Thymus (tissue), 11 donors: ENCODE results near the gene HMOX1. TPM values are rescaled to one million over a fixed set of nuclear protein-coding genes. Genes with fewer than 3 reads are reported as not detected.
A peak's percentile ranks its signal among the peaks of the same experiment; 100 is the strongest.

Experiments
- DNase-seq, 9 donors: peaks; one replicate each; pipeline ENCODE4 v3.0.0-alpha.2; 2013; ENCODE audit warnings: low spot score in 9 of 9, low read depth in 6 of 9, missing footprints in 1 of 9
- H3K27ac ChIP-seq, 2 donors: one replicate each; pipeline ENCODE4 v1.5.1; 2013; ENCODE audit warnings: control low read depth in 1 of 2, low read depth in 1 of 2, low read length in 1 of 2, mild to moderate bottlenecking in 1 of 2, moderate library complexity in 1 of 2
- H3K27me3 ChIP-seq, 2 donors: one replicate each; pipeline ENCODE4 v1.5.1; 2013; ENCODE audit warnings: low read length in 1 of 2; ENCODE audit not compliant: control insufficient read depth in 2 of 2, insufficient read depth in 1 of 2
- H3K36me3 ChIP-seq, 2 donors: one replicate each; pipeline ENCODE4 v1.5.1; 2013; ENCODE audit warnings: low read length in 1 of 2, mild to moderate bottlenecking in 1 of 2, moderate library complexity in 1 of 2; ENCODE audit not compliant: control insufficient read depth in 2 of 2, insufficient read depth in 2 of 2
- H3K4me1 ChIP-seq, 2 donors: one replicate each; pipeline ENCODE4 v1.5.1; 2013; ENCODE audit warnings: low read length in 2 of 2; ENCODE audit not compliant: control insufficient read depth in 2 of 2, insufficient read depth in 2 of 2
- H3K4me3 ChIP-seq, 2 donors: one replicate each; pipeline ENCODE4 v1.5.1; 2013; ENCODE audit warnings: low read length in 2 of 2, control low read depth in 1 of 2, mild to moderate bottlenecking in 1 of 2
- H3K9me3 ChIP-seq, 2 donors: one replicate each; pipeline ENCODE4 v1.5.1; 2013; ENCODE audit warnings: low read length in 1 of 2, mild to moderate bottlenecking in 1 of 2; ENCODE audit not compliant: control insufficient read depth in 2 of 2, insufficient read depth in 1 of 2
- WGBS: extraction: QIAGEN DNeasy Blood & Tissue Kit; methylation state at CpG from one replicate; pipeline ENCODE4 v1.1.7; 2013; 5-methylcytosine and 5-hydroxymethylcytosine counted together
- polyA plus RNA-seq: library from polyadenylated mRNA; stranded (reverse); fragments of 200-250 nt; gene quantifications from one replicate; pipeline ENCODE4 v1.2.3, GENCODE V29; 2013
- total RNA-seq: library from RNA; stranded (reverse); fragments of 120-200 nt; gene quantifications from one replicate; pipeline ENCODE4 v1.2.4, GENCODE V29; 2013
- donor health status: healthy.

The HMOX1 gene
- total and polyA plus RNA-seq, 2 donors: 32.2 to 119 TPM

GRCh38 chr22:35397095-35397904 is 16.4 kb downstream of the HMOX1 start:
- no peaks in the 10 kb centered on the region for H3K27me3 ChIP-seq
- peaks cover under 1 to 6% of the 10 kb centered on the region in 2 donors for H3K36me3 ChIP-seq
- no peaks in the 10 kb centered on the region for H3K9me3 ChIP-seq
- DNase-seq: no peak
- no peak overlapping the region for H3K4me3 ChIP-seq
- WGBS: 93% methylated on average over 13 of the region's 13 CpGs
- peaks cover 16 to 19% of the 10 kb centered on the region in 2 donors for H3K4me1 ChIP-seq
- no peak overlapping the region for H3K27ac ChIP-seq

- 98% methylated on average over 4 of the region's 4 CpGs for WGBS
- peaks cover 16 to 27% of the 10 kb centered on the region in 2 donors for H3K4me1 ChIP-seq
Measured at GRCh38 chr22:35398591-35398973, 17.7 kb downstream of the HMOX1 start.

GRCh38 chr22:35399114-35399677 is 18.3 kb downstream of the HMOX1 start:
- no peaks in the 10 kb centered on the region for H3K27me3 ChIP-seq
- H3K36me3 ChIP-seq: peaks cover 12 to 24% of the 10 kb centered on the region in 2 donors
- peak overlapping the region; percentile 94 to 97 for H3K4me3 ChIP-seq
- H3K9me3 ChIP-seq: no peaks in the 10 kb centered on the region
- 84% methylated on average over 24 of the region's 24 CpGs for WGBS
- peaks cover 16 to 27% of the 10 kb centered on the region in 2 donors for H3K4me1 ChIP-seq
- DNase-seq: peak in 1 of 9 donors; percentile 27
- H3K27ac ChIP-seq: peak overlapping the region; percentile 74 to 88

More at GRCh38 chr22:35398591-35398973, 17.7 kb downstream of the HMOX1 start:
- H3K9me3 ChIP-seq: no peaks in the 10 kb centered on the region
- peaks cover 11 to 18% of the 10 kb centered on the region in 2 donors for H3K36me3 ChIP-seq
- no peak overlapping the region for H3K4me3 ChIP-seq
- no peaks in the 10 kb centered on the region for H3K27me3 ChIP-seq
- no peak for DNase-seq
- H3K27ac ChIP-seq: no peak overlapping the region

GRCh38 chr22:35399678-35400500 is 19.0 kb downstream of the HMOX1 start, which contains the start of gene MCM5:
TSS of gene MCM5 (plus strand) at chr22:35400140. CDS start at chr22:35400439, 299 bp downstream.
- H3K4me3 ChIP-seq: peak within 1 kb of the TSS; percentile 94 to 97
- H3K36me3 ChIP-seq: peaks cover 18 to 30% of the 10 kb centered on the region in 2 donors
- no peaks in the 10 kb centered on the region for H3K9me3 ChIP-seq
- DNase-seq: peak; percentile 94 to 99 (median 97)
- WGBS: 2% methylated on average over 64 of the region's 64 CpGs
- no peaks in the 10 kb centered on the region for H3K27me3 ChIP-seq
- peaks cover 16 to 27% of the 10 kb centered on the region in 2 donors for H3K4me1 ChIP-seq
- peak within 1 kb of the TSS; percentile 74 to 88 for H3K27ac ChIP-seq

GRCh38 chr22:35400501-35400790 is 19.6 kb downstream of the HMOX1 start:
- Histone ChIP-seq H3K9me3 (no peaks in the 10 kb centered on the region), H3K4me3 (peak overlapping the region; percentile 94 to 97), H3K4me1 (peaks cover 16 to 27% of the 10 kb centered on the region in 2 donors), H3K36me3 (peaks cover 23 to 30% of the 10 kb centered on the region in 2 donors), H3K27ac (peak overlapping the region; percentile 35 to 42), H3K27me3 (no peaks in the 10 kb centered on the region)
- 2% methylated on average over 20 of the region's 20 CpGs for WGBS
- peak in 1 of 9 donors; percentile 24 for DNase-seq

GRCh38 chr22:35401863-35402262 is 21.0 kb downstream of the HMOX1 start:
- Histone ChIP-seq H3K27ac (no peak overlapping the region), H3K4me3 (no peak overlapping the region), H3K4me1 (peaks cover 16 to 27% of the 10 kb centered on the region in 2 donors), H3K9me3 (no peaks in the 10 kb centered on the region), H3K27me3 (no peaks in the 10 kb centered on the region), H3K36me3 (peaks cover 36 to 42% of the 10 kb centered on the region in 2 donors)
- 98% methylated on average over 6 of the region's 6 CpGs for WGBS
- no peak for DNase-seq

- no peaks in the 10 kb centered on the region for H3K9me3 ChIP-seq
- WGBS: 90% methylated on average over 7 of the region's 7 CpGs
- H3K4me1 ChIP-seq: peaks cover 16 to 27% of the 10 kb centered on the region in 2 donors
- no peaks in the 10 kb centered on the region for H3K27me3 ChIP-seq
- H3K27ac ChIP-seq: no peak overlapping the region
- DNase-seq: no peak
- peaks cover 49 to 56% of the 10 kb centered on the region in 2 donors for H3K36me3 ChIP-seq
- H3K4me3 ChIP-seq: no peak overlapping the region
Measured at GRCh38 chr22:35403356-35403755, 22.5 kb downstream of the HMOX1 start.

- Histone ChIP-seq H3K4me3 (no peak overlapping the region), H3K9me3 (no peaks in the 10 kb centered on the region), H3K27me3 (no peaks in the 10 kb centered on the region), H3K36me3 (peaks cover 55 to 63% of the 10 kb centered on the region in 2 donors), H3K4me1 (peaks cover 16 to 24% of the 10 kb centered on the region in 2 donors), H3K27ac (no peak overlapping the region)
- 98% methylated on average over 5 of the region's 5 CpGs for WGBS
- DNase-seq: no peak
Measured at GRCh38 chr22:35404176-35404575, 23.3 kb downstream of the HMOX1 start.
